HEK293T (cell line): ENCODE results near the gene FAHD2A.

Experiments used
- CTBP1 ChIP-seq: fragments of 450-650 bp; IDR thresholded peaks from 2 replicates; pipeline ENCODE4 v1.6.1; 2016; ENCODE audit warnings: borderline replicate concordance
- ELF4 ChIP-seq: fragments of 450-650 bp; IDR thresholded peaks from 2 replicates; pipeline ENCODE4 v1.6.1; 2017; ENCODE audit warnings: antibody characterized with exemption
- FOXA1 ChIP-seq: fragments of 450-650 bp; IDR thresholded peaks from 2 replicates; pipeline ENCODE4 v1.6.1; 2016; ENCODE audit warnings: mild to moderate bottlenecking
- FOXK2 ChIP-seq: fragments of 450-650 bp; IDR thresholded peaks from 2 replicates; pipeline ENCODE4 v1.6.1; 2016; ENCODE audit warnings: mild to moderate bottlenecking
- FOXM1 ChIP-seq: fragments of 450-650 bp; IDR thresholded peaks from 2 replicates; pipeline ENCODE4 v1.6.1; 2017; ENCODE audit warnings: mild to moderate bottlenecking, borderline replicate concordance
- NFRKB ChIP-seq: fragments of 450-650 bp; IDR thresholded peaks from 2 replicates; pipeline ENCODE4 v1.6.1; 2016; ENCODE audit warnings: mild to moderate bottlenecking, moderate library complexity
- PKNOX1 ChIP-seq: fragments of 450-650 bp; IDR thresholded peaks from 2 replicates; pipeline ENCODE4 v1.6.1; 2016
- SUZ12 ChIP-seq: fragments of 450-650 bp; IDR thresholded peaks from 2 replicates; pipeline ENCODE4 v1.6.1; 2016; ENCODE audit warnings: mild to moderate bottlenecking
- TARDBP ChIP-seq: fragments of 450-650 bp; IDR thresholded peaks from 2 replicates; pipeline ENCODE4 v1.6.1; 2016
- ZNF384 ChIP-seq: fragments of 450-650 bp; IDR thresholded peaks from 2 replicates; pipeline ENCODE4 v1.6.1; 2016

- TF ChIP-seq ZNF384, result no peak
- TF ChIP-seq PKNOX1, result no peak
- TF ChIP-seq CTBP1, result no peak
- no peak for TF ChIP-seq SUZ12
- TF ChIP-seq FOXA1, result no peak
- TF ChIP-seq TARDBP, result no peak
- TF ChIP-seq NFRKB, result no peak
- no peak for TF ChIP-seq FOXK2
- TF ChIP-seq FOXM1, result no peak
- no peak for TF ChIP-seq ELF4
These were observed 3.4 kb upstream of the FAHD2A start for GRCh38 chr2:95399061-95399460.
